Stimulated activated CD4-positive, alpha-beta T cell treated with anti-CD3 and anti-CD28 coated beads, Interleukin-4, amount 100 ng/mL, for 4 hours (primary cell): ENCODE data around the gene CALR.
"Not testable (repeated sequence)": the region's sequence is repeated elsewhere in the genome, so short reads cannot be mapped to it uniquely, and the experiment has no call there.

Experiments
- DNase-seq, 2 experiments: peaks; one replicate each; pipeline ENCODE4 v3.0.0-alpha.2; 2020

Gene CALR

DNA sequence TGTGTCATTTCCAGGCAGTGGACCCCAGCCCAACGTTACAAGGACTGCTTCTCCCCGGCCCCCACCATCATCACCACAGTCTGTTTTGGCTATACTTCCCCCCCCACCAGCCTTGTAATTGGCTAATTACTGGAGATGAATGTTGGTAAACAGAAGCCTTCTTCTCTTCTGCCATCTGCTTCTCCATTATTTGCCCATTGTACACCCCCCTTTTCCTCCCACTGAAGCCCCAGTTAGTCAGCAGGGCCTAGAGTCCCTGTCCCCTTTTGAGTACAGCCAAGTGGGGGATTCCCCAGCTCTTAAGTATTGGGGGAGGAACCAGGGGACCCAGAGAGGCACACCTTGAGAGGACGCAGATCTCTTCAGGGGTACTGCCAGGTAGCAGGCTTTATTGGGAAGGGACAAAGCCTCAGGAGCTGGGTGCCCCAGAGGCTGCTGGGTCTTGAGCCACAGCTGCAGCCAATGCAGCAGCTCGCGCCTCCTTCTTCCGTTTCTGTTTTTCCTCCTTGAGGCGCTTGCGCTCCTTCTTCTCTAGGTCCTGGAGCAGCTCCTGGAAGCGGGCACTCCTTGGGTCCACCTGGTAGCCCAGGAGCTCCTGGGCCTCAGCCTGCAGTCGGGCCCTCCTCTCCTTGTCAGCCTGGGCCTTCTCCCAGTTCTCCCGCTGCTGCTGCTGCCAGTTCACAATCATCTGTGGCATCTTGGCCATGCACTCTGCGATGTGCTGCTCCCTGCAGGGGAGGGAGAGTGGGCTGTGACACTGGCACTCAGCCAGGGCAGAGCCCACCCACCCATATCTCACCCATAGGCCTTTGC is 15.6 kb downstream of the CALR start:
- DNase-seq, result no peak

DNA sequence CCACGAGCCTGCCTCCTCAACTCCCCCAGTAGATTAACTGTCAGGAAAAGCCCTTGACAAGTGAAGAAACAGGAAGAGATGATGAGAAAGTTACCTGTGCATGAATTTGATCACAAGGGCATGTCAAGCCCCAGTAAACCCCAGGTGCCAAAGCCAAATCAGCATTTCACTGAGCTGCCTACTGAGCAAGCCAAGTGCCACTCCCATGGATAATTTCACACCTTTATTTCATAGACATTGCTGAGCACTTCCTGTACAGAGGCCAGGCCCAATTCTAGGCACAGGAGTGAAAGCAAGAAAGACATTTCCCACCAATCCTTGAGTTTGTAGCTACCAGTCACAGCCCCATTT is 16.2 kb downstream of the CALR start:
- no peak for DNase-seq

DNA sequence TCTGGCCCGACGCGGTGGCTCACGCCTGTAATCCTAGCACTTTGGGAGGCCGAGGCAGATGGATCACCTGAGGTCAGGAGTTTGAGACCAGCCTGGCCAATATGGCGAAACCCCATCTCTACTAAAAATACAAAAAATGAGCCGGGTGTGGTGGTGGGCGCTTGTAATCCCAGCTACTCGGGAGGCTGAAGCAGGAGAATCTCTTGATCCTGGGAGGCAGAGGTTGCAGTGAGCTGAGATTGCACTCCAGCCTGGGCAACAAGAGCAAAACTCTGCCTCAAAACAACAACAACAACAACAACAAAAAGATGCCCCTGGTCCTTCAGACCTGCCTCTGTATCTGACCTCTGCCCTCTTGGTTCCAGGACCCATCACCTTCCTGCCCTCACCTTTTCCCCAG is 17.2 kb downstream of the CALR start:
- DNase-seq, result not testable (repeated sequence)

DNA sequence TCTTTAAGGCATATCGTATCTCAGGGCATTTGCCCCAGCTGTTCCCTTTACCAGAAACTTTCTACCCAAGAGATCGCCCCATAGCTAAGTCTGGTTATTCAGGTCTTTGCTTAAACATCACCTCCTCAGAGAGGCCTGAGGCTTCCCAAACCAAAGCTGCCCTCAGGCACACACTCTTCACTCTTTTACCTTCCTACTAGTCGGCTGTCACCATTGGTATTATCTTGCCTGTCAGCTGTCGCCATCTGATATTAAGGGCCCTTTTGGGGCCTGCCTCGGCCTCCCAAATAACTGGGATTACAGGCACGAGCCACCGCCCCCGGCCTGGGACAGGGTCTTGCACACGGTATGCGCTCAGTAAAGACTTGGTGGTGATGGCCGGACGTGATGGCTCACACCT is 17.6 kb downstream of the CALR start:
- no peak for DNase-seq

DNA sequence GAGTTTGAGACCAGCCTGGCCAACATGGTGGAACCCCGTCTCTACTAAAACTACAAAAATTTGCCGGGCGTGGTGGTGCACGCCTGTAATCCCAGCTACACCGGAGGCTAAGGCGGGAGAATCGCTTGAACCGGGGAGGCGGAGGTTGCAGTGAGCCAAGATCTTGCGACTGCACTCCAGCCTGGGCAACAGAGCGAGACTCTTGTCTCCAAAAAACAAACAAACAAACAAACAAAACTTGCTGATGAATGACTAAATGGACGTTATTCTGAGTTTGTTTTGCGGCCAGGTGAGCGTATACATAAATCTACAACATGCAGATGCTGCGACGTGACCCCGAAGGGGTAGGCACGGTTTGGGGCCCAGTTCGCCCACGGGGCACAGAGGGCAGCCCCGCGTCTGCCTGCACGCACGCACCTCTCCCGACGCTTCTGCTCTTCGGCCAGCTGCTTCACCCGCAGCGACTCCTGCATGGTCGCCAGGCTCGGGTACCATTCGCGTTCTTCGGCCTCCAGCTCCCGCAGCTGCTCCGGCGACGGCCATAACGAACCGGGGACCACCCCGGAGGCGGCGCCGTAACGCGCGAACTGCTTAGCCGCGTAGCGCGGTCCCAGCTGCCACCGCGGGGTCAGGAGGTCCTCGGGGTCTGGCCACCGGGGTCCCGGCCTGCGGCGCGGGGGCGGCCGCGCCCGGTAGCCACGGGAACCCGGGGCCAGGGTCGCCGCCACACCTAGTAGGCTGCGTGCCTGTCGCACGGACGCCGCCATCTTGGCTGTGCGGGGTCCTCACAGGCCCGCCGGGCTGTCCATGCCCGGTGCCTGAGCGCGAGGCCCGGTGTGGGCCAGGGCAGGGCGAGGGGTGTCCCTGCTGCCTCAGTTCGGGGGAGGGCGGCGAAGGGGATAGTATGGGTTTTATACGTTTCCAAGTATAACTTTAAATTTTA is 18.3 kb downstream of the CALR start, which contains the start of gene GADD45GIP1:
TSS of gene GADD45GIP1 (minus strand) at position 778 of the 943 bp plus-strand sequence. CDS start at position 767, 11 bp downstream.
- DNase-seq, result peak; percentile 82 to 86

DNA sequence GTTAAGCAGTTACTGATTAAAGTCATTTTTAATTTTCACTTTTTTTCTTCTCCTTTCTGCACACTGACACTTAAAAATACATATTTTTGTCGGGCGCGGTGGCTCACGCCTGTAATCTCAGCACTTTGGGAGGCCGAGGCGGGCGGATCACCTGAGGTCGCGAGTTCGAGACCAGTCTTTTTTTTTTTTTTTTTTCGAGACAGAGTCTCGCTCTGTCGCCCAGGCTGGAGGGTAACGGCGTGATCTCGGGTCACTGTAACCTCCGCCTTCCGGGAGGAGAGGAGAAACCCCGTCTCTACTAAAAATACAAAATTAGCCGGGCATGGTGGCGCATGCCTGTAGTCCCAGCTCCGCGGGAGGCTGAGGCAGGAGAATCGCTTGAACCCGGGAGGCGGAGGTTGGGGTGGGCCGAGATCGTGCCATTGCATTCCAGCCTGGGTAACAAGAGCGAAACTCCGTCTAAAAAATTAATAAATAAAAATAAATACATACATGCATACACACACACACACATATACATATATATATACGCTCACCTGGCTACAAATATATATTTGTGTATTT is 19.1 kb downstream of the CALR start:
- DNase-seq, result not testable (repeated sequence)

DNA sequence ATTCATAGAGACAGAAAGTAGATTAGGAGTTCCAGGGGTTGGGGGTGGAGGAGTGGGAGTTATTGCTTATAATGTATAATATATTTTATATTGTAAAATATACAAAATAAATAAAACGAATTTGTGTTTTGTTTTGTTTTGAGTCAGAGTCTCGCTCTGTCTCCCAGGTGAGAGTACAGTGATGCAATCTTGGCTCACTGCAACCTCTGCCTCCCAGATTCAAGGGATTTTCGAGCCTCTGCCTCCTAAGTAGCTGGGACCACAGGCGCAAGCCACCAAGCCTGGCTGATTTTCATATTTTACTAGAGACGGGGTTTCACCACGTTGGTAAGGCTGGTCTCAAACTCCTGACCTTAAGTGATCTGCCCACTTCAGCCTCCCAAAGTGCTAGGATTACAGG is 21.1 kb downstream of the CALR start:
- DNase-seq, result no peak

DNA sequence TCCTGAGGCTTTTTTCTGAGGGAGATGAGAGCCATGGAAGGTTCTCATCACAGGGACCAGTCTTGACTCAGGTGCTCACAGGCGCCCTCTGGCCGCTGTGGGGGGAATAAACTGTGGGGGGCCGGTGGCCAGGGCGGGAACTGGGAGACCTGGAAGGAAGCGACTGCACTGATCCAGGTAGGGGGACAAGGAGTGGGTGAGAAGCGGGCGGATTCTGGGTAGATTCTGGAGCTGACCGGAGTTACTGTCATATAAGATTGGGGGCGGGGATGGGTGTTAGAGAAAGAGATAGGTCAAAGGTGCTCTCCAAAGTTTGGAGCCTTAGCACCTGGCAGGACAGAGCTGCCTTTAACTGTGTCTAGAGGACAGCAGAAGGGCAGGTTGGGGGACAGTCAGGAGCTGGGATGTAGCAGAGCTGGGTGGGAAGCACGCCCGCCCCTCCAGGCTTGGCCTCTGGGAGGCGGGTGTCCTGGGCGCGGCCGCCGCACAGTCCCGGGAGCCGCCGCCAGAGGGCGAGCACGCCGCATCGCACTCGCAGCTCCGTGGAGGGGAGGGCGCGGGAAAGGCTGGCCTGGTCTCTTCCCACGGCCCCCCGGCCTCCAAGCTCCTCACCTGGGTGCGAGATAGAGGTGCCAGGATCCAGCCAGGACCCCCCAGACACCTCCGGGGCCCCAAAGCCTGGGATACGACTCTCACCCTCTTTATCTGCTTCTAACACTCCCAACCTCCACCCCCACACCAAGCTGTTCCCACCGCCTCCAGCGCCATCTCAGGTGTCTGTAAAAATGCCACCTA is 26.8 kb downstream of the CALR start:
- peak; percentile 75 to 82 for DNase-seq

DNA sequence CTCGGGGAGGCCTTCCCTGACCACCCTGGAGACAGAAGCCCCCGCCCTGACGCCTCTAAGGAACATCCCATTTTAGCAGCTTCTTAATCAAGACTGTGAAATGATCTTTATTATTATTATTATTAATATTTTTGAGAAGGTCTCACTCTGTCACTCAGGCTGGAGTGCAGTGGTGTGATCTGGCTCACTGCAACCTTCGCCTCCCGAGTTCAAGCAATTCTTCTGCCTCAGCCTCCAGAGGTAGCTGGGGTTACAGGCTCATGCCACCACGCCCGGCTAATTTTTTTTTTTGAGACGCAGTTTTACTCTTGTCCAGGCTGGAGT is 27.4 kb downstream of the CALR start:
- DNase-seq, result no peak

DNA sequence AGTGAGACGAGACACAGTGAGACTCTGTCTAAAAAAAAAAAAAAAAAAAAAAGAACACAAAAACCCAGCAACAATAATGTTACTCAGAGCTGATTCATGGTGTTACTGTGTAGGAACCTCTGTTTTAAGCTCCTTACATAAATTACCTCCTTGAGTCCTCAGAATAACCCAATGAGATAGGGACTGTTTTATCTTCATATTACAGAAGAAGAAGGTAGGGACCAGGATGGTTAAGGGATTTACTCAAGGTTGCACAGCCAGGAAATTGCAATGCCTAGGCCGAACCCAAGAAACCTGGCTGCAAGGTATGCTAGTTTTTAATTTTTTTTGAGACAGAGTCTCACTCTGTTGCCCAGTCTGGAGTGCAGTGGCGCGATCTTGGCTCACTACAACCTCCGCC is 29.5 kb downstream of the CALR start:
- no peak for DNase-seq

DNA sequence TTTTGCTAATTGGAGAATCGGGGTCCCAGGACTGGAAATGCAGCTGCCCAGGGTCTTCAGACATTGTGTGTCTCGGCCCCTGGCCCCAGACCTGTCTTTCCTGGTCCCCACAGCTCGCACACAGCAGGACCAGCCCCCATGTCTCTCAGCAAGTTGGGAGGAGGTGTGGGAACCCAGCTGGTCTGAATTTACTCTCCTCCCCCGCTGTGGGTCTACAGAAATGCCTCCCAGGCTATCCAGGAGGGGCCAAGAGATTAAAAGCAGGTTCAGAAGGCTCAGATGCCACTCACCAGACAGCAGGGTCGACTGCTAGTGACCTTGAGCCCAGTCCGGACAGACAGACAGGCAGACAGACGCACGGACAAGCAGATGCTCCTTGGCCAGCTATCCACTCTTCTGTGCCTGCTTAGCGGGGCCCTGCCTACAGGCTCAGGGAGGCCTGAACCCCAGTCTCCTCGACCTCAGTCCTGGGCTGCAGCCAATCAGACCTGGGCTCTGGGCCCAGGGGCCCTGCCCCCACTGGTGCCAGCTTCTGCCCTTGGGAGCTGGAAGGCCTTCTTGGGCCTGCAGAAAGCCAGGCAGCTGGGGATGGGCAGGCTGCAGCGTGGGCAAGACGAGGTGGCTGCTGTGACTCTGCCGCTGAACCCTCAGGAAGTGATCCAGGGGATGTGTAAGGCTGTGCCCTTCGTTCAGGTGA is 31.0 kb downstream of the CALR start, which contains the start of gene DAND5:
TSS of gene DAND5 (plus strand) at position 285 of the 697 bp plus-strand sequence. CDS start at position 370, 85 bp downstream.
- no peak for DNase-seq

DNA sequence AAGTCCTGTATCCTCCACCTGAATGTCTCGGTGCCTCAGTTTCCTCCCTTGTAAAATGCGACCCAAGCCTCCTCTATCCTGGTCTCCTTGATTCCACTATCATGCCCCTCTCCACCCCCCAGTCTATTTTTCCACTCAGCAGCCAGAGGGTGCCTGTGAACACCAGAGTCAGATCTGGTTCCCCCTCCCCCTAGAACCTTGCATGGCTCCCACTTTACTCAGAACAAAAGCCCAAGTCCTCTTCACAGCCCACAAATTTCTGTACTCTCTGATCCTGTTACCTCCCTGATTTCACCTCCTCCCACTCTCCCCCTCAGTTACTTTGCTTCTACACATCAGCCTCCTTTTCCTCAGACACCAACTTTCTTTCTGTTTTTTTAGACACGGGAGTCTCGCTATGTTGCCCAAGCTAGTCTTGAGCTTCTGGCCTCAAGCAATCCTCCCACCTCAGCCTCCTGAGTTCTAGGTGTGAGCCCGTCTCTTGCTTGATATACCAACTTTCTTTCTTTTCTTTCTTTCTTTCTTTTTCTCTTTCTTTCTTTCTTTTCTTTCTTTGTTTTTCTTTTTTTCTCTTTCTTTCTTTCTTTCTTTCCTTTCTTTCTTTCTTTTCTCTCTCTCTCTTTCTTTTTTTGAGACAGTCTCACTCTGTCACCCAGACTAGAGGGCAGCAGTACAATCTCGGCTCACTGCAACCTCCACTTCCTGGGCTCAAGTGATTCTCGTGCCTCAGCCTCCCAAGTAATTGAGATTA is 31.8 kb downstream of the CALR start:
- DNase-seq, result no peak

DNA sequence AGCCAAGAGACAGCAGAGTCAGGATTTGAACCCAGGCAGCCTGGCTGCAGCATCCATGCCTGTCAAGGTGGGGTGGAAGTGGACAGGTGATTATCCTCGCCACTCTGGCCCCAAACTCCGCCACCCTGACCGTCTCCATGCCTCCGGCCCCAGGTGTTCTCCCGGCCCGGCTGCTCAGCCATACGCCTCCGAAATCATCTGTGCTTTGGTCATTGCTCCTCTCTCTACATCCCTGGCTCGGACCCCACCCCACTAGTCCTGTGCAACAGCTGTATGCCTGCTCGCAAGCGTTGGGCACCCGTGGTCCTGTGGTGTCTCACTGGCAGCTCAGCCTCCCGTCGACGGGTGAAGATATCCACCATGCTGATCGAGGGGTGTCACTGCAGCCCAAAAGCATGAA is 34.8 kb downstream of the CALR start:
- no peak for DNase-seq

DNA sequence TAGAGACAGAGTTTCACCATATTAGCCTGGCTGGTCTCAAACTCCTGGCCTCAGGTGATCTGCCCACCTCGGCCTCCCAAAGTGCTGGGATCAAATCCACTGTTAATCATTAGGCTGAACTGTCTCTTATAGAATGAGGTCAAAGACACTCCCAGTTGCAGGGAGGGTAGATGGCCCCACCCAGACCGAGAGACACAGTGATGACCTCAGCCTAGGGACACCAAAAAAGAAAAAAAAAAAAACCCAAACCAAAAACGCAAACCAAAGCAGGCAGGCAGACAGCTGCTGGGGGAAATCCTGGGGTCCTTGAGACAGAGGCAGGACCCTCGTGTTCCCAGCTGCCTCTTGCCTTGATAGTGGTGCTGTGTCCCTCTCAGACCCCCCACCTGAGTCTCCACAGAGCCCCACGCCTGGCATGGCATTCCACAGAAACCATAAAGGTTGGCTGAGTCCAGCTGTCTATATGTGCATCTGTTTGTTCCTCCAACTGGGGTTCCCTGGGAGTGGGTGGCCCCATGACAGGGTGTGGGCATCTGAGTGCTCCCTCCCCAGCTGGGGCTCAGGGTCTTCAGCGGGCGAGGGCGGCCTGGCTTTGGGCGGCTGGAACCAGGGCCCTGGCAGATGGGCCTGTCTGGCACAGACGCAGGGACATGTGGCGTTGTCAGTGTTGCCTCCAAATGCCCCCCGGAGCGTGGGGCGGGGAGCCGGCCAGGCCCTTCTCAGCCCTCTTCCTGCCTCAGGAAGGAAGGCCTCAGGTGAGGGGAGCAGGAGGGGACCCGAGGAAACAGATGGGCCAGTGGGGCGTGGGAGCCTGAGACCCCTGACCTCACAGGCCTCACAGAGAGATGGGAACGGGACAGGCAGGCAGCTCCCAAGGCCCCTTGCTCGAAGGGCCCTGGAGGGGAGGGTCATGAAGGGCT is 36.2 kb downstream of the CALR start:
- no peak for DNase-seq

DNA sequence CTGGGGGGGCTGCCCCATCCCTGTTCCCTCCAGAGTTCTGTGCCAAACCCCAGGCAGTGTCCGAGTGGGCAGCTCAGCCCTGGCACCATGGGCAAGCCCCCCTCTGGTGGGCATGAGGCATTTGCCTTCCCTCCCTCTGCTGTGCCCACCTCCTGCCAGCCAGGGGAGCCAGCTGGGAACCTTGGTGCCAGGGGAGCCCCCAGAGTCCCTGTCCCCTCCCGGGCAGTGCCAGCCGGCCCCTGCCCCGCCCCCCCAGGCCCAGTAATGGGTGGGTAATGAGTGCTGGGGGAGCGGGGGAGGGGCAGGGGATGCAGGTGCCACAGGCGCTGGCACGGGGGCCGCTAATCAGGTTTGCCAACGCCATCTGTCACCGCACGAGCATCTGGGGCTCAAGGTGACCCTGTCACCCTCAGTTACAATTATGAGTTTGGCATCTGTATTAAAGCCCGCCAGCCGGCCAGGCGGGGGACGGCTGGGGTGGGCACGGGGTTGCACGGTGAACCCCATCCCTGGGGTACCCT is 36.9 kb downstream of the CALR start:
- no peak for DNase-seq

DNA sequence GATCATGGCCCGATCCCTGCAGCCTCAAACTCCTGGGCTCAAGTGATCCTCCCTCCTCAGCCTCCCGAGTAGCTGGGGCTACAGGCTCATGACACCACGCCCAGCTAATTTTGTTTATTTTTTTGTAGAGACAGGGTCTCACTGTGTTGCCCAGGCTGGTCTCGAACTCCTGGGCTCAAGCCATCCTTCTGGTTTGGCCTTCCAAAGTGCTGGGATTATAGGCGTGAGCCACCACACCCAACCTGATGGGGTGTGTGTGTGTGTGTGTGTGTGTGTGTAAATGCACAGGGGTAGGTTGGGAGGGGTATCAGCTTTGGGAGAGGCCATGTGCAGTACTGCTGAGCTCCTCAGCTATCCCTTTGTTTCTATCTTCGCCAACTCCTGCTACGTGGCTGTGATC is 37.7 kb downstream of the CALR start:
- not testable (repeated sequence) for DNase-seq

DNA sequence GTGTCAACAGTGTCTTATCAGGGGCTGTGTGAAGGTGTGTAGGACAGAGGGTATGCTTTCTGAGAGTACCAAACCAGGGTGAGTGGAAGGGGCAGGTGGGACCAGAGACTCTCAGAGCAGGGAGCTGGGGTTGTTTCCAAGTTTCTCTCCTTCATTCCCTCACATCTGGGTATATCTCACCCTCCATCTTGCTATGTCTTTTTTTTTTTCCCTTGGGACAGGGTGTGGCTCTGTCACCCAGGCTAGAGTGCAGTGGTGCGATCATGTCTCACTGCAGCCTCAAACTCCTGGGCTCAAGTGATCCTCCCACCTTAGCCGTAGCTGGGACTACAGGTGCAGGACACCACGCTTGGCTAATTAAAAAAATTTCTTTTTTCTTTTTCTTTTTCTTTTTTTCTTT is 41.6 kb downstream of the CALR start:
- no peak for DNase-seq

DNA sequence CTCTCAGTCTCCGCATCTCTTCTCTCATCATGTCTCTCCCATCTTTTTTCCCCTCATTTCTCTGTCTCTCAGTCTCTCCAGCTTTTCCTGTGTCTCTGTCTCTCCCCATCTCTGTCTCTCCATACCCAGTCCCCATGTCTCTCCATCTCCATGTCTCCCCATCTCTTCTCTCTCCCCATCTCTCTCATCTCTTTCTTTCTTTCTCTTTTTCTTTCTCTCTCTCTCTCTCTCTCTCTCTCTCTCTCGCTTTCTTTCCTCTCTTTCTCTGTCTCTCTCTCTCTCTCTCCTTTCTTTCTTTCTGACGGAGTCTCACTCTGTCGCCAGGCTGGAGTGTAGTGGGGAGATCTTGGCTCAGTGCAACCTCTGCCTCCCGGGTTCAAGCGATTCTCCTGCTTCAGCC is 44.2 kb downstream of the CALR start:
- DNase-seq, result no peak

DNA sequence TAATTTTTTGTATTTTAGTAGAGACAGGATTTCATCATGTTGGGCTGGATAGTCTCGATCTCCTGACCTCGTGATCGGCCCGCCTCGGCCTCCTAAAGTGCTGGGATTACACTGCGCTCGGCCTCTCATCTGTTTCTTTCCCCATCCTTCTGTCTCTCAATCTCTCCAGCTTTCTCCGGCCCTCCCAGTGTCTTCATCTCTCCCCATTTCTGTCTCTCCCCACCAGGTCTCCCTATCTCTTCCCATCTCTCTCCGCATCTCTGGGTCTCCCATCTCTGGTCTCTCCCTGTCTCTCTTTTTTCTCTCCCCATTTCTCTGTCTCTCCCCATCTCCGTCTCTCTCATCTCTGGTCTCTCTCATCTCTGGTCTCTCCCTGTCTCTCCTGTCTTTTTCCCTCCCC is 44.7 kb downstream of the CALR start:
- no peak for DNase-seq
